ENCODE measurements around the gene TCF7L2. TPM values are rescaled to one million over a fixed set of nuclear protein-coding genes. Genes with fewer than 3 reads are reported as not detected.

The TCF7L2 gene
- total and polyA plus RNA-seq, 9 of the 15 experiments (the other 6 are each of a cell fraction or from before 2014, with no cell fraction given), result 0.32 to 2.8 (median 0.92) TPM

DNA sequence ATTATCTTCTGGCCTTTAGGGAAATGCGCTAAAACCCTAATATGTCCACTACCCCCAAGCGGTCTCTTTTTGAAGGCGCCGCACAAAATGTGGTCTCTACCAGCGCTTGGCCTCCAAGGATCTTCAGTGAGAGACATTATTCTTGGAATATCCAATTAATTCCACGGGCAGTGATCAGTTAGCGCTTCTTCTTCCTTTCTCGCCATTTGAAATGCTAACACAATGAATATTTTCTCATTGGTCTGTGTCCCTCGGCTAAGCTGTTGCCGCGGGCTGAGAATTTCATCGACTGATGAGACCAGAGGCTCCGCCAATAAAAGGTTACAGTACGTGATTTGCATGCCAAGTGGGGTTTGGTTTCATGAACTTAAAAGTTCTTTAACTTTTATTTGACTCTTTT lies 169.8 kb downstream of the TCF7L2 start:
- no TSS peak for BruUV-seq (replicated peaks)
- no peak for DNase-seq (ENCODE audit: extremely low read depth in 1 of 4, low spot score in 3 of 4)
- TF ChIP-seq KLF1 (tag; IDR thresholded peaks at IDR 0.05) (no peak), ZNF146 (CRISPR knock-in tag; IDR thresholded peaks at IDR 0.05; ENCODE audit: unreplicated experiment) (no peak), NCOA2 (IDR thresholded peaks at IDR 0.05; ENCODE audit: partially characterized antibody in 2 of 2) (no peak), BRF2 (IDR thresholded peaks at IDR 0.05; ENCODE audit: borderline replicate concordance, insufficient read depth, insufficient read length) (no peak), EP300 (IDR thresholded peaks at IDR 0.05; ENCODE audit: low read length) (no peak), PRDM10 (IDR thresholded peaks at IDR 0.05; ENCODE audit: partially characterized antibody) (no peak), E2F4 (CRISPR knock-in tag; IDR thresholded peaks at IDR 0.05; ENCODE audit: low read depth) (no peak)
- TF ChIP-seq, protein P1, sequence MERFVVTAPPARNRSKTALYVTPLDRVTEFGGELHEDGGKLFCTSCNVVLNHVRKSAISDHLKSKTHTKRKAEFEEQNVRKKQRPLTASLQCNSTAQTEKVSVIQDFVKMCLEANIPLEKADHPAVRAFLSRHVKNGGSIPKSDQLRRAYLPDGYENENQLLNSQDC (CRISPR knock-in tag; IDR thresholded peaks at IDR 0.05), result no peak
- TF ChIP-seq, protein P2, sequence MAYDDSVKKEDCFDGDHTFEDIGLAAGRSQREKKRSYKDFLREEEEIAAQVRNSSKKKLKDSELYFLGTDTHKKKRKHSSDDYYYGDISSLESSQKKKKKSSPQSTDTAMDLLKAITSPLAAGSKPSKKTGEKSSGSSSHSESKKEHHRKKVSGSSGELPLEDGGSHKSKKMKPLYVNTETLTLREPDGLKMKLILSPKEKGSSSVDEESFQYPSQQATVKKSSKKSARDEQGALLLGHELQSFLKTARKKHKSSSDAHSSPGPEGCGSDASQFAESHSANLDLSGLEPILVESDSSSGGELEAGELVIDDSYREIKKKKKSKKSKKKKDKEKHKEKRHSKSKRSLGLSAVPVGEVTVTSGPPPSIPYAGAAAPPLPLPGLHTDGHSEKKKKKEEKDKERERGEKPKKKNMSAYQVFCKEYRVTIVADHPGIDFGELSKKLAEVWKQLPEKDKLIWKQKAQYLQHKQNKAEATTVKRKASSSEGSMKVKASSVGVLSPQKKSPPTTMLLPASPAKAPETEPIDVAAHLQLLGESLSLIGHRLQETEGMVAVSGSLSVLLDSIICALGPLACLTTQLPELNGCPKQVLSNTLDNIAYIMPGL (CRISPR knock-in tag; IDR thresholded peaks at IDR 0.05), result no peak
- intact Hi-C loops (cut with micrococcal nuclease) (loop anchor here (10.0 kb wide), 1 partner anchor 555 kb away; no protein-coding TSS in a partner anchor), in situ Hi-C loops (cut with MboI) (no loop called here)
- no peak for ATAC-seq
- H3K36me3 ChIP-seq (ENCODE audit: control insufficient read depth, insufficient read depth, low read length), result no peaks in the 10 kb centered on the region
- no peak for FAIRE-seq
- no peaks in the 10 kb centered on the region for H3K9me3 ChIP-seq (replicated peaks; ENCODE audit: control insufficient read depth, insufficient read depth, low read depth, low read length)
- no peaks in the 10 kb centered on the region for H3K9me1 ChIP-seq (ENCODE audit: control insufficient read depth, insufficient read depth, low read length)
- ChIA-PET CTCF (ENCODE audit: low intra/inter-chr PET ratio) (no interaction called here), POLR2A (no interaction called here)
- H3K4me2 ChIP-seq (ENCODE audit: insufficient read depth, low read length), result no peak overlapping the region
- no peak overlapping the region for H3K4me3 ChIP-seq
- H4K20me1 ChIP-seq (replicated peaks; ENCODE audit: control insufficient read depth, insufficient read depth, low read length), result no peaks in the 10 kb centered on the region
- no peaks in the 10 kb centered on the region for H3K79me2 ChIP-seq (ENCODE audit: control insufficient read depth, insufficient read depth, low read length)
- WGBS (ENCODE audit: insufficient coverage, low coverage, missing lambda C conversion rate), result 44% methylated on average over 14 of the region's 14 CpGs
- H2AFZ ChIP-seq (ENCODE audit: low read depth, low read length), result no peak overlapping the region
- no peaks in the 10 kb centered on the region for H3K4me1 ChIP-seq (replicated peaks in 1 of 2; ENCODE audit: control insufficient read depth in 2 of 2, insufficient read depth in 2 of 2, low read length in 2 of 2)
- H3K9ac ChIP-seq (ENCODE audit: insufficient read depth in 1 of 2, low read depth in 2 of 2, low read length in 2 of 2), result no peak overlapping the region
- no peak overlapping the region for H3K27ac ChIP-seq (ENCODE audit: extremely low read depth, low read depth, low read length)
- peaks cover 4% of the 10 kb centered on the region in 2 experiments; a peak in 3 of 5 replicates for H3K27me3 ChIP-seq (ENCODE audit: control insufficient read depth in 2 of 2, insufficient read depth in 2 of 2, low read length in 2 of 2)
